ENCODE results near the gene STK38L. TPM values are rescaled to one million over a fixed set of nuclear protein-coding genes. Genes with fewer than 3 reads are reported as not detected.

Gene STK38L
- total and polyA plus RNA-seq, 10 of the 15 experiments (the other 5 are each of a cell fraction or from before 2014, with no cell fraction given): 43.0 to 154 (median 115) TPM

DNA sequence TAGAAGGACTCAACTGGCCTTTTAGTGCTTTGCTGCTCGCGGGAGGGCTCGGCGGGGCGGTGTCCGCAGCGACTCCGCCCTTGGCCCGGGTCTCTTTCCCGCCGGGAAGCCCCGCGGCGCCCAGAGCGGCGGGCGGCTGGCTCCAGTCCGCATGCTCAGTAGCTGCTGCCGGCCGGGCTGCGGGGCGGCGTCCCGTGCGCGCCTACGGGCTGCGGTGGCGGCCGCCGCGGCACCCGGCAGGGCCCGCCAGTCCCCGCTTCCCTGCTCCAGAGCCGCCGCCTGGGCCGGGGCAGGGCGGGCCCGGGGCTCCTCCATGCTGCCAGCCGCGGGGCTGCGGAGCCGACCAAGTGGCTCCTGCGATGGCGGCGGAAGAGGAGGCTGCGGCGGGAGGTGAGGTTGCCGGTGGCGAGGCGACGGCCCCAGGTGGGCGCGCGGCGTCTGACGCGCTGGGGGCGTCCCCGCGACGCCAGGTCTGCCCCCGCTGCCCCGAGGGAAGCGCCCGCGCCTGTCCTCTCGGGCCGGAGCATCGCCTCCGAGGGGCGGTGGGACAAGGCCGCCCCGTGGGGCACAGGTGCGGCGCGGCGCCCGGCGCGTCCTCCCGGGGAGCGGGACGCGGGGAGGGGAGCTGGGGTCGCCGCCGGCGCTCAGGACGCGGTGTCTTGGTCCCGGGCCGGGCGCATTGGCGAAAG, 88.8 kb downstream of the STK38L start, which contains the start of gene BMAL2 (continued):
- TF ChIP-seq BMI1 (IDR thresholded peaks at IDR 0.05; ENCODE audit: borderline replicate concordance): no peak
- 0 out of 2 replicates have a peak, but pooled peaks have one; percentile 69 for TF ChIP-seq ZNF217 (IDR thresholded peaks at IDR 0.05)
- no peak for TF ChIP-seq PAX5 (IDR thresholded peaks at IDR 0.05; ENCODE audit: borderline replicate concordance, low read depth, low read length)
- no peak for TF ChIP-seq ZNF24 (IDR thresholded peaks at IDR 0.05)
- peak; percentile 24; the same call in 1 of the 2 replicates for TF ChIP-seq TAF1 (IDR thresholded peaks at IDR 0.05; ENCODE audit: borderline replicate concordance, low read depth, low read length)
- TF ChIP-seq LARP7 (IDR thresholded peaks at IDR 0.05): peak; percentile 91
- no peak for TF ChIP-seq NR2C2 (IDR thresholded peaks at IDR 0.05; ENCODE audit: borderline replicate concordance, control insufficient read depth, insufficient read length, low read depth)
- TF ChIP-seq, protein P1, sequence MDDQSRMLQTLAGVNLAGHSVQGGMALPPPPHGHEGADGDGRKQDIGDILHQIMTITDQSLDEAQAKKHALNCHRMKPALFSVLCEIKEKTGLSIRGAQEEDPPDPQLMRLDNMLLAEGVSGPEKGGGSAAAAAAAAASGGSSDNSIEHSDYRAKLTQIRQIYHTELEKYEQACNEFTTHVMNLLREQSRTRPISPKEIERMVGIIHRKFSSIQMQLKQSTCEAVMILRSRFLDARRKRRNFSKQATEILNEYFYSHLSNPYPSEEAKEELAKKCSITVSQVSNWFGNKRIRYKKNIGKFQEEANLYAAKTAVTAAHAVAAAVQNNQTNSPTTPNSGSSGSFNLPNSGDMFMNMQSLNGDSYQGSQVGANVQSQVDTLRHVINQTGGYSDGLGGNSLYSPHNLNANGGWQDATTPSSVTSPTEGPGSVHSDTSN (IDR thresholded peaks at IDR 0.05; ENCODE audit: insufficient replicate concordance, low read depth, low read length): no peak
- TF ChIP-seq TCF3 (IDR thresholded peaks at IDR 0.05; ENCODE audit: borderline replicate concordance, insufficient read depth, low read depth, low read length): 0 out of 2 replicates have a peak, but pooled peaks have one; percentile 42
- TF ChIP-seq SMAD5 (IDR thresholded peaks at IDR 0.05; ENCODE audit: low read depth): no peak
- TF ChIP-seq MTA3 (IDR thresholded peaks at IDR 0.05; ENCODE audit: borderline replicate concordance, low read length): no peak
- TF ChIP-seq, protein P2, sequence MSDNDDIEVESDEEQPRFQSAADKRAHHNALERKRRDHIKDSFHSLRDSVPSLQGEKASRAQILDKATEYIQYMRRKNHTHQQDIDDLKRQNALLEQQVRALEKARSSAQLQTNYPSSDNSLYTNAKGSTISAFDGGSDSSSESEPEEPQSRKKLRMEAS (IDR thresholded peaks at IDR 0.05; ENCODE audit: low read depth, low read length): no peak
- TF ChIP-seq NBN (IDR thresholded peaks at IDR 0.05): no peak; the same call in 1 of the 2 replicates
- TF ChIP-seq MYC (IDR thresholded peaks at IDR 0.05; ENCODE audit: insufficient read depth, insufficient read length, insufficient replicate concordance, low read length, severe bottlenecking): peak; percentile 34
- peak; percentile 50; the same call in 1 of the 2 replicates for TF ChIP-seq POLR2AphosphoS5 (IDR thresholded peaks at IDR 0.05; ENCODE audit: low read length)
- TF ChIP-seq NR2C1 (IDR thresholded peaks at IDR 0.05): no peak
- TF ChIP-seq HSF1 (IDR thresholded peaks at IDR 0.05; ENCODE audit: low read depth, low read length): no peak
- no peak for TF ChIP-seq MLLT1 (IDR thresholded peaks at IDR 0.05)
- no peak for TF ChIP-seq FOS (IDR thresholded peaks at IDR 0.05; ENCODE audit: borderline replicate concordance, extremely low read depth, insufficient read length)
- no peak for TF ChIP-seq ZNF384 (IDR thresholded peaks at IDR 0.05; ENCODE audit: borderline replicate concordance, low read depth, low read length)
- TF ChIP-seq ETV6 (conservative IDR thresholded peaks at IDR 0.05 in 1 of 2, IDR thresholded peaks at IDR 0.05 in 1 of 2; ENCODE audit: borderline replicate concordance in 1 of 2, low read depth in 1 of 2): no peak
- TF ChIP-seq GATAD2B (conservative IDR thresholded peaks at IDR 0.05; ENCODE audit: low read depth): peak; percentile 86
- TF ChIP-seq, protein P3, sequence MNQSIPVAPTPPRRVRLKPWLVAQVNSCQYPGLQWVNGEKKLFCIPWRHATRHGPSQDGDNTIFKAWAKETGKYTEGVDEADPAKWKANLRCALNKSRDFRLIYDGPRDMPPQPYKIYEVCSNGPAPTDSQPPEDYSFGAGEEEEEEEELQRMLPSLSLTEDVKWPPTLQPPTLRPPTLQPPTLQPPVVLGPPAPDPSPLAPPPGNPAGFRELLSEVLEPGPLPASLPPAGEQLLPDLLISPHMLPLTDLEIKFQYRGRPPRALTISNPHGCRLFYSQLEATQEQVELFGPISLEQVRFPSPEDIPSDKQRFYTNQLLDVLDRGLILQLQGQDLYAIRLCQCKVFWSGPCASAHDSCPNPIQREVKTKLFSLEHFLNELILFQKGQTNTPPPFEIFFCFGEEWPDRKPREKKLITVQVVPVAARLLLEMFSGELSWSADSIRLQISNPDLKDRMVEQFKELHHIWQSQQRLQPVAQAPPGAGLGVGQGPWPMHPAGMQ (IDR thresholded peaks at IDR 0.05; ENCODE audit: borderline replicate concordance): no peak
- peak; percentile 64; the same call in 1 of the 2 replicates for TF ChIP-seq SMARCA5 (IDR thresholded peaks at IDR 0.05)
- no peak for TF ChIP-seq ZZZ3 (IDR thresholded peaks at IDR 0.05; ENCODE audit: control insufficient read depth, insufficient read length, low read depth)

Measured in GM12878 (cell line).